Astrocyte of the hippocampus (primary cell): Measurements from ENCODE around the gene SEMA3D.

Experiments
- DNase-seq: peaks from one replicate; pipeline ENCODE4 v3.0.0; 2011; ENCODE audit warnings: low read depth, low spot score

SEMA3D gene

DNA sequence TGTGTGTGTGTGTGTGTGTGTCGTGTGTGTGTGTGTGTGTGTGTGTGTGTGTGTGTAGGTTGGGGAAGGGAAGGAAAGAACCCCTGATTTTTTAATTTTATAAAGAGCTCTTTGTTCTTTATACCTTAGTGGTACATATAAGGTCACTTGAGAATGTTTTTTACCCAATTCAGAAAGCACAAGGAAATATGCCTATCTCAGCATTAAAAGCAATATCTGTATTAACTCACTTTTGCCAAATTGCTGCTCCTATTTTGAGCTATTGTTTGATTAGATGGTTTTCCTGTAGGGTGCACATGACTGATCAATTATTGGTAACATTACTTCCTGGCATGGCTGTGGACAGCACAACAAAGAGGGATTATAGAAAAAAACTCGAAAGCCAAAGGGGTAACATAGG, 60.5 kb downstream of the SEMA3D start:
- DNase-seq, result no peak

DNA sequence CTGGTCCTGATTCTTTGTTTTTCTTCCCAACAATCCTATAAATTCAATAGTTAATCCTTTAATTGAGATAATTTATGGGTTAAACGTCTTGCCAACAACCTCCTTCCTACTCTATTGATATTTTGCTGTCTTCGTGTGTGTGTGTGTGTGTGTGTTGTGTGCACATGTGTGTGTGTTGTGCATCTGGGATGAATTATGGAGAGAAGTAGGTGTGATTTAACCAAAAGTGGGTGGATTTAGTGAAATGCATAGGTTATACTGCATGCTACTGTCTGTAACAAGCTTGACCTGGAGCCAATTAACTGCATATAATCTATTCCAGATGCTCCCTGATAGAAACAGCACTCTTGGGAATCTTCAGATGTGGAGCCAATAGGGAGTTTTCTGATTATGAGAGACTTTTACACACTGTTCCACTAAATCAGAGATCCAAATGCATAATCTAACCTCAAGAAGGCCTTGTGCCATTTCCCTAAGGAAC, 61.2 kb downstream of the SEMA3D start:
- no peak for DNase-seq

GRCh38 chr7:85125176-85125575, 61.7 kb downstream of the SEMA3D start:
- no peak for DNase-seq

DNA sequence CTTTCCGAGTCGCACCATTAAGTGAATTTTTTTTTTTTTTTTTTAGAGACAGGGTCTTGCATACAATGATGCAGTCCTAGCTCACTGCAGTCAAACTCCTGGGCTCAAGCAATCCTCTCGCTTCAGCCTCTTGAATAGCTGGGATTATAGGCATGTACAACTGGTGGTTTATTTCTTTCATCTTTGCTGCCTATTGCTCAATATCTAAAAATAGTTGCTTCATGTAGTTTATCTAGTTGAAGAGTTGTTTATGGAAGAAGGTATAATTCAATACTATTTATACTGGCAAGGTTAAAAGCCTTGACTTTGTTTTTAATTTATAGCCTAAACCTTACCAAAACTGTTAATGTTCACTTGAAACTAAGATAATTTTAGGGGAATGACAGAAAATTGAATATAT, 66.9 kb downstream of the SEMA3D start:
- DNase-seq, result no peak

DNA sequence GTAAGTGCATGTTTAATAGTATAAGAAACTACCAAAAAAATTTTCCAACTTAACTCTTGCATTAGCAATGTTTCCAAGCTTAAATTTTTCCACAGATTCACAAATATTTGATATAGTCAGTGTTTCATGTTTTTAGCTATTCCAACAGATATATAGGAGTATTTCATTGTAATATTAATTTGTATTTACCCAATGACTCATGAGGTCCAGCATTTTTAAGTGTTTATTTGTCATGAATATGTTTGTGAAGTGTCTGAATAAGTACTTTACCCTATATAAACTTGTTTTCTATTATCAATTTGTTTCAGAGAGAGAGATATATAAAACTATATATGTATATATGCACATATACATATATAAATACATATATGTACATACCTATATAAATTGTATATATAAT, 71.0 kb downstream of the SEMA3D start:
- no peak for DNase-seq

DNA sequence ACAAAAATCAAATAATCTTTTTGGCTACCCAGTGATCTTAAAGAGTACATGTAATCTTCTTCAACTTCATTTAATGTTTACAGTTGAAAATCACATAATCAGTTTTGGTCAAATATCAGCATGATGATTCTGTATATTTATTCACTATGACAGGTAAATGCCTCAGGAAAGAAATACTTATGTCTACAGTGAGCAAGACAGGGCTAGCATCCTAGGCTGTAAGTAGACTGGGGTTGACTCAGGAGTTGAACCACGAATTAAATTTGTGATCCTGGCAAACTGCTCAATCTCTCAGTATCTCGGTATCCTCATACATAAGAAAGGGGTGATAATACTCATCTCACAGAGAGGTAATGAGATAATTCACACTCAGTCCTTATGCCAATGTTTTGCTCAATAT, 71.8 kb downstream of the SEMA3D start:
- no peak for DNase-seq

- no peak for DNase-seq
These were observed 72.5 kb downstream of the SEMA3D start for GRCh38 chr7:85114342-85114741.

GRCh38 chr7:85111761-85112160, 75.1 kb downstream of the SEMA3D start:
- peak; percentile 17 for DNase-seq

DNA sequence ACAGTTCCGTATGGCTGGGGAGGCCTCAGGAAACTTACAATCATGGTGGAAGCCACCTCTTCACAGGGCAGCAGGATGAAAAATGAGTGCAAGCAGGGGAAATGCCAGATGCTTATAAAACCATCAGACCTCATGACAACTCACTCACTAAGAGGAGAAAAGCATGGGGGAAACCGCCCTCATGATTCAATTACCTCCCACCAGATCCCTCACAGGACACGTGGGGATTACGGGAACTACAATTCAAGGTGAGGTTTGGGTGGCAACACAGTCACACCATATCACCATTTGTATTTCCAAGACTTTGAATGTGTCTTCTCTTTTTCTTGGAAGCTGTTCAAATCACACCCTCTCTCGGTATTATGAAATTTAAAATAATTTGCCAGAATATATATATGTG, 80.1 kb downstream of the SEMA3D start:
- no peak for DNase-seq

GRCh38 chr7:85104432-85105205, 82.2 kb downstream of the SEMA3D start:
- no peak for DNase-seq

DNA sequence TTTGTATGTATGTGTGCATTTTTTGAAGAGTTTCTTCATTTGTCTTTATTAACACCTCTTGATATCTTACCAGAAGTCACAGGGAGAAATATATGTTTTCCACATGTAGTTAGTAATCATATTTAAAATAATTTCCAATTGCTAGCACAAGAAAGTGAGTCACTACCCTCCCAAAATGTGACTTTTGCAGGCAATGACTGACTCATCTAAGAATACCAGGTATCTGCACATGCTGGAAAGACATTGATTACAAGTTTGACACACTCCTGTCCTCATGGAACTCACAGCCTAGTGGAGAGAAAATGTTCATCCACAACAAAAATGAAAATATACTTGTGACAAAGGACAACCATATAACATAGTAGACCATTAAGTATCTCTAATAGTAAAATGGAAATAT, 82.9 kb downstream of the SEMA3D start:
- no peak for DNase-seq

DNA sequence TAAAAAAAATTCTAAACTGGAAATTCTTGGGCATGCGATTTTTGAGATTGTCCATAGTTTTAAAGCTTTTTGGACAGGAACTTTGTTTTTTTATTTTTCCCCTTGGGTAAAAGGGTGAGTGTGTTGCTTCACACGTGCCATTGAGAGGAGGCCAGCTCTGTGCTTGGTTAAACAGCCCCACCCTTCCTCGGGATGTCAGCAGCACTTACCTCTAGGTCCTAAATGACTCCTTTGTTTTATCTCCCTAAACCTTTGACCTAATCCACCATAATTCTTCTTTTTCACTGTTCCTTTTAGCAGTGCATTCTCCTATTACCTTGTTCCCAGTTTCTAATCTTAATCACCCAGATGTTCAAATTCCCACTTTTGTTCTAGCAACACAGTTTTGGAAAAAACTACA, 83.5 kb downstream of the SEMA3D start:
- no peak for DNase-seq

GRCh38 chr7:85102813-85103350, 84.0 kb downstream of the SEMA3D start:
- peak; percentile 28 for DNase-seq

DNA sequence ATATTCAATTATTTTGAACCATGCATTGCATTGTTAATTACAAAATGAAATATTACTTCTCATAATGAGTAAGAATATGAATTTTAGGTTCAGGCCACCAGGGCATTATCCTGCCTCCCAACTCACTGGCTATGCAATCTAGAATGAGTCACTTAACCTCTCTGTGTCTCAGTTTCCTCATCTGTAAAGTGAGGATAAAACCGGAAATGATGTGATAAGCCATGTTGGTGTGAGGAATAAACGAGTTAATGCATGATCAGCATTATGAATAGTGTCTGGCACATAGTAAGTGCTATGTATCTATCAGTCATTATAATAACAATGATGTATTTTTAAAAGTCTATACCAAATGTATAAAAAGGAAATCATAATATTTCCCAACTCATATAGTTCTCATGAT, 85.5 kb downstream of the SEMA3D start:
- no peak for DNase-seq

DNA sequence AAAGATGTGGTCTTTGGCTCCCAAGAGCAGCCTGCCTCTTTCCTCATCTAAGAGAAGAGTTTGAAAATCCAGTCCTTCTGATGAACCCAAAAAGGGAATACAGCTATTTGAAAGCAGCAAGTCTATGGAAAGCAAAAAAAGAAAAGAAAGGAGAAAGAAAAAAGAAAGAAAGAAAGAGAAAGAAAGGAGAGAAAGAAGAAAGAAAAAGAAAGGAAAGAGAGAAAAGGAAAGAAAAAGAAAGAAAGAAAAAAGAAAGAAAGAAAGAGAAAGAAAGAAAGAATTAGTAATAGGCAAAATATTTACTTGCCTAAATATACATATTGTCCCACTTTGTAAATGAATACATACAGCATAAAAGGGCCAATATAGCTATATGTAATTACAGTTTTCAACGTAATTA, 89.0 kb downstream of the SEMA3D start:
- no peak for DNase-seq

DNA sequence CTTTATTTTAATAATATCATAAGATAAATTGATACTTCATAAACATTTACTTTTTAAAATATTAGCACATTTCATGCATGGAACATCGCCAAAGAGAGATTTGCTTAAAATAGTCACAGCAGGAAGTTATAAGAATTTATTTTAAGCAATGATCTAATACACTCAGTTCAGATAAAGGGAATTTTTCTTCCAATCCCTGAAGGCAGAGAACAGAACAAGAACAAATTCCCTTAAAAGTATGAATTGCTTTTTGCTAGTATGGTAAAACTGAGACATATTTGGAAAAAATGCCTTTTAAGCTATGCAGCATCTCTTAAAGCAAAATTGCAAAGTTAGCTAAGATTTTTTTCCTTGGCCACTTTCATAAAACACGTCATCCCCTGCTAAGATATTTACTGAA, 91.0 kb downstream of the SEMA3D start:
- DNase-seq, result no peak

DNA sequence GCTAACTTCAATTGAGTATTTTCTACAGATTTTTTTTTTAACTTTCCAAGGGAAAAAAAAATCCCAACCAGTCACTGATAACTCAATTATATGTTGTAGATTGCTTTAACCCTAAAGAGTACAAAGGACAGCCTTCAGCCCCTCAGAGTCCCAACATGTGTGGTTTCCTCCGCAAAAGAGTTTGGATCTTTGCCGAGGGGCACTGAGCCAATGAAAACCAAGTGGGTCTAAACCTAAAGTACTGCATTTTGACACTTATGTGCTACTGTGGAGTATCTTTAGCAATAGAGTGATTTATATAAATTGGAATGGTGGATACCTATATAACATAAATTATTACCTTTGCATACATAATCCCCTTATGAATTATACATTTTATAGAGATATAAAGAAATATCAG, 91.5 kb downstream of the SEMA3D start:
- no peak for DNase-seq

DNA sequence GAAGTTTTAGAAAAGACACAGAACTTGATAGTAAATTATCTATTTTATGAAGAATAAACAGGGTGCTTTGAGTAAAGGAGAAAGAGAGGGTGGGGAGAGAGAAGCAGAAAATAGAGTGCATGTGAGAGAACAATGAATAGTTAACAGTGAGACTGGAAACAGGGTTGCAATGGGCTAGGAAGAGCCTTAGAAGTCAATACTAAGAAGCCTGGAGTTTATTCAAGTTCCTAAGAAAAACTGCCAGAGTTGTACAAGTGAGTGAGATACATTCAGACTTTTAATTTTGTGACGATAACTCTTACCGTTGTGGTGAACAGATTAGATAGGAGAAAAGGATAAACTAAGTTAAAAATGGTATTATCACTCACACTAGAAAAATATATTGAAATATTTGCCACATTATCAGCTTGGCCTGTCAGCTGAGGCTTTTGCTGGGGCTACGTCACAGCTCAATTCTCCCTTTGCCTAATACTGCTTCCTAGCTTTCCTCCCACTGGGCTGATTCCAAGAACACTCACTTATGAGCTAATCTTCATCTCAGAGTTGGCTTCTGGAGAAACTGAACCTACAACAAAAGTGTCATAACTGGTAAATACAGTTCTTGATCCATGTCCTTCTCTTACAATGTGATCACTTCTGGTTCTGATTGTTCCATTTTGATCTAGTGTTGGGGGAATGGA, 92.7 kb downstream of the SEMA3D start:
- no peak for DNase-seq

DNA sequence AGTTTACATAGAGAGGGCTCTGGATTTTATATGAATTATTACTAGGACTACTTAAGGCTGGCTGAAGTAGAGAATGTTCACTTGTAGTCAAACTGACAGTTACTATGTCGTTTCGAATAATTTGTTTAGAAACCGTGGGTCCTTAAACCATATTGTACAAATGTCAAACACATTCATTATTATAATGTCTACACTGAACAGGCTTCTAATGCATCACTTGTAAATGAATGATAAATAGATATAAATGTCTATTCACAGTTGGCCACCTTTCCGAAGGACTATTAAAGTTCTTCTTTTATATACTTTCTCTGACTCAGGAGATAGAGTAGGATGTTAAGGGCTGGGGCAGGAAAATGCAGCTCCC, 95.3 kb downstream of the SEMA3D start:
- DNase-seq, result no peak

GRCh38 chr7:85090919-85091564, 95.8 kb downstream of the SEMA3D start:
- no peak for DNase-seq

- no peak for DNase-seq
These were observed 96.7 kb downstream of the SEMA3D start for GRCh38 chr7:85090143-85090542.

- DNase-seq, result no peak
These were observed 105.0 kb downstream of the SEMA3D start for GRCh38 chr7:85081846-85082245.

- no peak for DNase-seq
These were observed 105.5 kb downstream of the SEMA3D start for GRCh38 chr7:85081392-85081791.
